ENCODE data around the gene GNAI3. TPM values are rescaled to one million over a fixed set of nuclear protein-coding genes. Genes with fewer than 3 reads are reported as not detected.
A peak's percentile ranks its signal among the peaks of the same experiment; 100 is the strongest.

GNAI3 gene
- total RNA-seq, 2 donors from 2014 or later, result 5.4 to 9.3 TPM

- H3K27ac ChIP-seq, result no peak overlapping the region
- TF ChIP-seq CTCF (IDR thresholded peaks at IDR 0.05), result no peak
- no peaks in the 10 kb centered on the region for H3K27me3 ChIP-seq (replicated peaks; ENCODE audit: insufficient read depth)
- H3K4me1 ChIP-seq (ENCODE audit: control insufficient read depth in 1 of 2, low read depth in 2 of 2), result peaks cover 9 to 16% of the 10 kb centered on the region in 2 donors
- H3K9me3 ChIP-seq, result no peaks in the 10 kb centered on the region
- DNase-seq (ENCODE audit: low spot score), result no peak
- H3K4me3 ChIP-seq, result peak overlapping the region; percentile 90
- no peaks in the 10 kb centered on the region for H3K36me3 ChIP-seq
- no peak for ATAC-seq (ENCODE audit: insufficient number of reproducible peaks, low FRiP score, low read depth)
Observed at GRCh38 chr1:109508873-109509175, 39.6 kb upstream of the GNAI3 start.

- peaks cover 9 to 16% of the 10 kb centered on the region in 2 donors for H3K4me1 ChIP-seq (ENCODE audit: control insufficient read depth in 1 of 2, low read depth in 2 of 2)
- H3K9me3 ChIP-seq, result no peaks in the 10 kb centered on the region
- H3K27ac ChIP-seq, result peak within 1 kb of the TSS in 1 of 2 donors; percentile 38
- H3K27me3 ChIP-seq (replicated peaks; ENCODE audit: insufficient read depth), result no peaks in the 10 kb centered on the region
- H3K4me3 ChIP-seq, result peak within 1 kb of the TSS; percentile 90
- H3K36me3 ChIP-seq, result no peaks in the 10 kb centered on the region
- TF ChIP-seq CTCF (IDR thresholded peaks at IDR 0.05), result no peak
- ATAC-seq (ENCODE audit: insufficient number of reproducible peaks, low FRiP score, low read depth) (peak; percentile 63), DNase-seq (ENCODE audit: low spot score) (no peak)
Observed at GRCh38 chr1:109509176-109510134, 39.0 kb upstream of the GNAI3 start, which contains the start of gene AMIGO1. TSS of gene AMIGO1 (minus strand) at chr1:109509727. CDS start at chr1:109508912, 815 bp downstream.

- ATAC-seq (ENCODE audit: insufficient number of reproducible peaks, low FRiP score, low read depth) (no peak), DNase-seq (ENCODE audit: low spot score) (no peak)
- Histone ChIP-seq H3K4me3 (no peak overlapping the region), H3K27ac (no peak overlapping the region), H3K36me3 (no peaks in the 10 kb centered on the region), H3K4me1 (ENCODE audit: control insufficient read depth in 1 of 2, low read depth in 2 of 2) (peaks cover 9 to 16% of the 10 kb centered on the region in 2 donors), H3K9me3 (no peaks in the 10 kb centered on the region), H3K27me3 (replicated peaks; ENCODE audit: insufficient read depth) (no peaks in the 10 kb centered on the region)
- TF ChIP-seq CTCF (IDR thresholded peaks at IDR 0.05), result no peak
Observed at GRCh38 chr1:109513110-109513710, 35.2 kb upstream of the GNAI3 start.

GRCh38 chr1:109514846-109515245, 33.6 kb upstream of the GNAI3 start:
- no peak for TF ChIP-seq CTCF (IDR thresholded peaks at IDR 0.05)
- no peak overlapping the region for H3K4me3 ChIP-seq
- H3K4me1 ChIP-seq (ENCODE audit: control insufficient read depth in 1 of 2, low read depth in 2 of 2), result peaks cover 6 to 7% of the 10 kb centered on the region in 2 donors
- H3K27me3 ChIP-seq (replicated peaks; ENCODE audit: insufficient read depth), result no peaks in the 10 kb centered on the region
- H3K36me3 ChIP-seq, result no peaks in the 10 kb centered on the region
- ATAC-seq (ENCODE audit: insufficient number of reproducible peaks, low FRiP score, low read depth) (no peak), DNase-seq (ENCODE audit: low spot score) (no peak)
- no peaks in the 10 kb centered on the region for H3K9me3 ChIP-seq
- H3K27ac ChIP-seq, result no peak overlapping the region

GRCh38 chr1:109516872-109517271, 31.5 kb upstream of the GNAI3 start:
- Histone ChIP-seq H3K4me3 (no peak overlapping the region), H3K9me3 (no peaks in the 10 kb centered on the region), H3K27ac (no peak overlapping the region), H3K4me1 (ENCODE audit: control insufficient read depth in 1 of 2, low read depth in 2 of 2) (no peaks in the 10 kb centered on the region), H3K36me3 (no peaks in the 10 kb centered on the region), H3K27me3 (replicated peaks; ENCODE audit: insufficient read depth) (no peaks in the 10 kb centered on the region)
- ATAC-seq (ENCODE audit: insufficient number of reproducible peaks, low FRiP score, low read depth) (no peak), DNase-seq (ENCODE audit: low spot score) (no peak)
- TF ChIP-seq CTCF (IDR thresholded peaks at IDR 0.05), result no peak
